Neural cell (in vitro differentiated cells): ENCODE results near the gene ACTRT1.

ENCODE experiments used
- CTCF ChIP-seq: fragments of 450-650 bp; IDR thresholded peaks from 2 replicates; pipeline ENCODE4 v1.5.1; 2014; ENCODE audit warnings: antibody characterized with exemption, mild to moderate bottlenecking, moderate library complexity; ENCODE audit not compliant: poor library complexity, severe bottlenecking
- EZH2 ChIP-seq: fragments of 200-600, 300-800 bp; shearing (Covaris generic), sonication (generic); IDR thresholded peaks from 2 replicates; pipeline ENCODE4 v1.6.1; 2014; ENCODE audit warnings: antibody characterized with exemption, low read length, borderline replicate concordance, mild to moderate bottlenecking; ENCODE audit not compliant: insufficient read depth, poor library complexity, severe bottlenecking
- MXI1 ChIP-seq: fragments of 450-650 bp; conservative IDR thresholded peaks from 2 replicates; pipeline ENCODE4 v1.6.1; 2014; ENCODE audit warnings: antibody characterized with exemption, mild to moderate bottlenecking; ENCODE audit not compliant: poor library complexity, severe bottlenecking
- POLR2AphosphoS5 ChIP-seq: IDR thresholded peaks from 2 replicates; pipeline ENCODE4 v1.6.1; 2012
- RAD21 ChIP-seq: fragments of 450-650 bp; conservative IDR thresholded peaks from 2 replicates; pipeline ENCODE4 v1.6.1; 2014; ENCODE audit warnings: antibody characterized with exemption, mild to moderate bottlenecking, moderate library complexity
- SMC3 ChIP-seq: fragments of 450-650 bp; conservative IDR thresholded peaks from 2 replicates; pipeline ENCODE4 v1.6.1; 2014; ENCODE audit warnings: antibody characterized with exemption, mild to moderate bottlenecking, moderate library complexity; ENCODE audit not compliant: poor library complexity
- TAF1 ChIP-seq: IDR thresholded peaks from 2 replicates; pipeline ENCODE4 v1.6.1; 2012; ENCODE audit warnings: low read depth

GRCh38 chrX:128007882-128008281, 44.3 kb downstream of the ACTRT1 start:
- TF ChIP-seq TAF1 (no peak), CTCF (no peak), RAD21 (no peak), POLR2AphosphoS5 (no peak), EZH2 (no peak), SMC3 (no peak), MXI1 (no peak)
